H9 (cell line): ENCODE measurements around the gene PPP1R13B. TPM values are rescaled to one million over a fixed set of nuclear protein-coding genes. Genes with fewer than 3 reads are reported as not detected.

Source experiments
- DNase-seq: peaks from one replicate; pipeline ENCODE4 v3.0.0-alpha.2; 2017
- H2AFZ ChIP-seq: one replicate; pipeline ENCODE4 v1.6.1; 2013; ENCODE audit warnings: mild to moderate bottlenecking, low read length, control low read depth, moderate library complexity
- H2AK5ac ChIP-seq: 2 replicates; pipeline ENCODE4 v1.6.1; 2013; ENCODE audit warnings: low read length, control low read depth, mixed read lengths; ENCODE audit not compliant: insufficient read length
- H2BK120ac ChIP-seq: one replicate; pipeline ENCODE4 v1.6.1; 2013; ENCODE audit warnings: low read depth, mild to moderate bottlenecking, low read length, control low read depth, inconsistent platforms; ENCODE audit not compliant: poor library complexity, severe bottlenecking
- H2BK12ac ChIP-seq: 2 replicates; pipeline ENCODE4 v1.6.1; 2013; ENCODE audit warnings: low read length, control low read depth, mixed read lengths, low read depth; ENCODE audit not compliant: insufficient read length
- H2BK15ac ChIP-seq: 2 replicates; pipeline ENCODE4 v1.6.1; 2013; ENCODE audit warnings: low read depth, low read length, control low read depth
- H2BK20ac ChIP-seq: one replicate; pipeline ENCODE4 v1.6.1; 2013; ENCODE audit warnings: low read depth, mild to moderate bottlenecking, low read length, control low read depth, inconsistent platforms; ENCODE audit not compliant: poor library complexity, severe bottlenecking
- H2BK5ac ChIP-seq: 2 replicates; pipeline ENCODE4 v1.6.1; 2013; ENCODE audit warnings: low read length, control low read depth, mixed read lengths; ENCODE audit not compliant: insufficient read length
- H3K14ac ChIP-seq: 2 replicates; pipeline ENCODE4 v1.6.1; 2013; ENCODE audit warnings: low read length, control low read depth; ENCODE audit not compliant: insufficient read depth
- H3K18ac ChIP-seq: 2 replicates; pipeline ENCODE4 v1.6.1; 2013; ENCODE audit warnings: low read depth, mild to moderate bottlenecking, mixed read lengths, low read length, control low read depth; ENCODE audit not compliant: insufficient read length
- H3K23ac ChIP-seq: 2 replicates; pipeline ENCODE4 v1.6.1; 2013; ENCODE audit warnings: low read length, control low read depth, mixed read lengths, low read depth; ENCODE audit not compliant: insufficient read length
- H3K23me2 ChIP-seq: 2 replicates; pipeline ENCODE4 v1.6.1; 2013; ENCODE audit warnings: low read depth, mild to moderate bottlenecking, mixed read lengths, low read length, control low read depth; ENCODE audit not compliant: insufficient read length, poor library complexity, severe bottlenecking
- H3K27ac ChIP-seq: 2 replicates; pipeline ENCODE4 v1.5.1; 2013; ENCODE audit warnings: low read length, control low read depth, mixed read lengths, low read depth; ENCODE audit not compliant: insufficient read length
- H3K27me3 ChIP-seq: 2 replicates; pipeline ENCODE4 v1.6.1; 2013; ENCODE audit warnings: low read length, control low read depth, inconsistent platforms; ENCODE audit not compliant: insufficient read depth
- H3K4ac ChIP-seq: 2 replicates; pipeline ENCODE4 v1.6.1; 2013; ENCODE audit warnings: low read depth, mild to moderate bottlenecking, control low read depth, inconsistent platforms, low read length, moderate library complexity
- H3K4me1 ChIP-seq: 2 replicates; pipeline ENCODE4 v1.6.1; 2013; ENCODE audit warnings: low read length, control low read depth, inconsistent platforms; ENCODE audit not compliant: insufficient read depth
- H3K4me2 ChIP-seq: 2 replicates; pipeline ENCODE4 v1.6.1; 2013; ENCODE audit warnings: low read length, control low read depth, mixed read lengths; ENCODE audit not compliant: insufficient read length, insufficient read depth
- H3K56ac ChIP-seq: 2 replicates; pipeline ENCODE4 v1.6.1; 2013; ENCODE audit warnings: low read depth, mild to moderate bottlenecking, mixed read lengths, low read length, control low read depth; ENCODE audit not compliant: insufficient read length
- H3K79me1 ChIP-seq: 2 replicates; pipeline ENCODE4 v1.6.1; 2013; ENCODE audit warnings: low read depth, mild to moderate bottlenecking, moderate library complexity, low read length, control low read depth, inconsistent platforms; ENCODE audit not compliant: insufficient read depth, poor library complexity, severe bottlenecking
- H3K79me2 ChIP-seq: 2 replicates; pipeline ENCODE4 v1.6.1; 2013; ENCODE audit warnings: low read length, control low read depth, inconsistent platforms; ENCODE audit not compliant: insufficient read depth
- H3K9ac ChIP-seq: 2 replicates; pipeline ENCODE4 v1.6.1; 2013; ENCODE audit warnings: low read length, control low read depth, mixed read lengths; ENCODE audit not compliant: insufficient read length; ENCODE audit errors: extremely low read depth
- H3K9me3 ChIP-seq: one replicate; pipeline ENCODE4 v1.6.1; 2013; ENCODE audit warnings: low read depth, low read length, inconsistent platforms; ENCODE audit not compliant: control insufficient read depth
- H3T11ph ChIP-seq: one replicate; pipeline ENCODE4 v1.6.1; 2013; ENCODE audit warnings: mild to moderate bottlenecking, low read length, control low read depth, inconsistent platforms
- H4K20me1 ChIP-seq: one replicate; pipeline ENCODE4 v1.6.1; 2013; ENCODE audit not compliant: control insufficient read depth, insufficient read length, insufficient read depth
- H4K5ac ChIP-seq: 2 replicates; pipeline ENCODE4 v1.6.1; 2013; ENCODE audit warnings: low read depth, mild to moderate bottlenecking, mixed read lengths, low read length, control low read depth; ENCODE audit not compliant: insufficient read length
- H4K8ac ChIP-seq: replicated peaks from 2 replicates; pipeline ENCODE4 v1.6.1; 2013; ENCODE audit warnings: low read length, control low read depth, mixed read lengths, low read depth; ENCODE audit not compliant: insufficient read length
- H4K91ac ChIP-seq: 2 replicates; pipeline ENCODE4 v1.6.1; 2013; ENCODE audit warnings: low read depth, mild to moderate bottlenecking, moderate library complexity, mixed read lengths, low read length, control low read depth; ENCODE audit not compliant: insufficient read length
- H3K27ac Mint-ChIP-seq, 3 experiments: 2 replicates in 2 of 3; 3 replicates in 1 of 3; pipeline ENCODE4 v1.8.0; 2020 to 2021; ENCODE audit warnings: mixed read lengths in 3 of 3, mild to moderate bottlenecking in 1 of 3, moderate library complexity in 1 of 3
- H3K27me3 Mint-ChIP-seq: 2 replicates; pipeline ENCODE4 v1.8.0; 2021; ENCODE audit warnings: low read depth, mild to moderate bottlenecking, moderate library complexity, mixed read lengths
- H3K36me3 Mint-ChIP-seq, 3 experiments: 2 replicates in 2 of 3; 3 replicates in 1 of 3; pipeline ENCODE4 v1.8.0; 2020 to 2021; ENCODE audit warnings: low read depth in 3 of 3, mixed read lengths in 3 of 3; ENCODE audit not compliant: insufficient read depth in 1 of 3
- H3K4me1 Mint-ChIP-seq, 2 experiments: 2 replicates each; pipeline ENCODE4 v1.8.0; 2020; ENCODE audit warnings: mixed read lengths in 2 of 2
- H3K4me3 Mint-ChIP-seq, 2 experiments: 2 replicates in 1 of 2; 3 replicates in 1 of 2; pipeline ENCODE4 v1.8.0; 2020 to 2021; ENCODE audit warnings: mild to moderate bottlenecking in 2 of 2, mixed read lengths in 2 of 2, moderate library complexity in 1 of 2
- H3K9me3 Mint-ChIP-seq, 2 experiments: 2 replicates in 1 of 2; 3 replicates in 1 of 2; pipeline ENCODE4 v1.8.0; 2020; ENCODE audit warnings: mild to moderate bottlenecking in 2 of 2, mixed read lengths in 2 of 2, moderate library complexity in 1 of 2
- CTCF ChIP-seq: fragments of 200-600 bp; sonication (generic); conservative IDR thresholded peaks from 3 replicates; pipeline ENCODE4 v1.8.0; 2021; ENCODE audit warnings: antibody characterized with exemption, mild to moderate bottlenecking
- WGBS: extraction: QIAGEN DNeasy Blood & Tissue Kit; methylation state at CpG from one replicate; pipeline ENCODE4 v1.1.7; 2013; ENCODE audit warnings: missing lambda C conversion rate, low lambda C conversion rate, mixed read lengths; ENCODE audit not compliant: insufficient read length; ENCODE audit errors: extremely low coverage; 5-methylcytosine and 5-hydroxymethylcytosine counted together
- total RNA-seq: library from RNA; stranded (reverse); gene quantifications from 2 replicates; pipeline ENCODE4 v1.2.1, GENCODE V29; 2021

Gene PPP1R13B
- total RNA-seq, 1 experiment from 2014 or later, result 6.0 TPM

- Mint-ChIP-seq H3K9me3 (no peaks in the 10 kb centered on the region), H3K4me3 (no peak overlapping the region), H3K36me3 (no peaks in the 10 kb centered on the region), H3K4me1 (peaks cover 4 to 6% of the 10 kb centered on the region in 2 experiments), H3K27me3 (no peaks in the 10 kb centered on the region), H3K27ac (no peak overlapping the region)
- Histone ChIP-seq H3K4ac (no peak overlapping the region), H3K18ac (no peak overlapping the region), H4K8ac (no peak overlapping the region), H3K9me3 (no peaks in the 10 kb centered on the region), H3K27me3 (no peaks in the 10 kb centered on the region), H3K23me2 (no peaks in the 10 kb centered on the region), H2BK20ac (no peak overlapping the region), H3T11ph (no peak overlapping the region), H4K5ac (no peak overlapping the region), H2BK5ac (no peak overlapping the region), H3K4me2 (no peak overlapping the region), H2BK15ac (no peak overlapping the region), H4K91ac (no peak overlapping the region), H2BK120ac (no peak overlapping the region), H3K9ac (no peak overlapping the region), H2AFZ (no peak overlapping the region), H3K79me2 (no peaks in the 10 kb centered on the region), H3K27ac (no peak overlapping the region), H3K56ac (no peak overlapping the region), H3K14ac (no peak overlapping the region), H3K4me1 (no peaks in the 10 kb centered on the region), H3K23ac (no peak overlapping the region), H2AK5ac (no peak overlapping the region), H4K20me1 (no peaks in the 10 kb centered on the region), H3K79me1 (no peaks in the 10 kb centered on the region), H2BK12ac (no peak overlapping the region)
- DNase-seq, result no peak
- WGBS, result no CpG with 5 or more reads among the region's 2 CpGs
- no peak for TF ChIP-seq CTCF
These were observed 12.4 kb downstream of the PPP1R13B start for GRCh38 chr14:103834956-103835355.
